ENCODE results near the gene PHF11.

Gene PHF11

DNA sequence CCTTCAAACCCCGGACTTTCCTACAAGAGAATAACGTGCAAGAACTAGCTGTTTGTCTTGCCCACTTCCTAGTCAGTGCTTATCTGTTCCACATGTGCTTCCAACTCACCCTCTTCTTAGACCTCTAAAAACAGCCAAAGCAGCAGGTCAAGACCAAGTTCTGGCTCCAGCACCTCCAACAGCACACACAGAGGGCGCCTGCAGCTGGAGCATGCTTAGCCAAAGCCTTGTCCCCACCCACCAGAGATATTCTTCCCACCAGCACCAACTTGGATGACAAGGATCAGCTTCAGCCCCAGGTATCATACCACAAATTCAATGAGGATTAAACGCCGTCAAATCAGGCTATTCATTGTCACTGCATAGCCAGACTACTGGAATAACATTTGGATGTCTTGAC is 71.7 kb downstream of the PHF11 start:
- Histone ChIP-seq H3K9me3 (ENCODE audit: control insufficient read depth, insufficient read depth, low read depth, low read length) (no peaks in the 10 kb centered on the region), H3K27ac (ENCODE audit: low read depth, low read length) (no peak overlapping the region), H3K4me1 (ENCODE audit: control insufficient read depth, insufficient read depth, low read length) (no peaks in the 10 kb centered on the region), H3K9ac (ENCODE audit: low read length) (no peak overlapping the region), H3K27me3 (ENCODE audit: control insufficient read depth, insufficient read depth, low read length) (no peaks in the 10 kb centered on the region), H3K4me3 (ENCODE audit: low read depth, low read length) (no peak overlapping the region), H3K36me3 (ENCODE audit: control insufficient read depth, insufficient read depth, low read length) (peaks cover 20% of the 10 kb centered on the region)

DNA sequence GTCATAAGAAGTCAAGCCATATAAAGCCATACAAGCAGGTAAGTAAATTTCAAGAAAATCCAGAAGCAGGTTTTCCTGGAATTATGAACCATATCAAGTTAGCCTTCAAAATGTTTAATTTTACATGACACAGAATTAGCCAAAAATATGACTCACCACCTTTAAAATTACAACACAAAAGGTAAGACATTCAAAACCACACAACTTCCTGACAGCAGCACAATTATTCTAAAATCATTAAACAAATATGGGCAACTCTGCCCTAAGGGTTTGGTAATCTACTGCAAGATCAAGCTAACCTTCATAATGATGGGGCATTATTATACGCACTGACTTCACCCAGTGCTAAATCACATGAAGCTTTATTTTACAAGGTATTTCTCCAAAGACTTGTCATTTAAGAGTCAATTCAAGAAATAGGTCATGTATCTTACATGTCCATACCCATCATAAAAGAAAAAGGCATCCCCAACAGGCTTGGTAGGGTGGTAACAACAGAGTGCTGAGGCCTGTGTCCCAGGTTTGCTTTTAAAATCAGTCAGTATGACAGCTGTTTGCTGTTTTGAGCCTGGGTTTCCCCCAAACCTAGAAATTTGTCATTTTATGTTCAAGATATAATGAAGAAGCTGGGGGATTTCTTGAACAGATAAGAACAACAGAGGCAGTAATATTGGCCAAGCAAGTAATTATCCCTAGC is 74.4 kb downstream of the PHF11 start:
- Histone ChIP-seq H3K4me3 (ENCODE audit: low read depth, low read length) (no peak overlapping the region), H3K27ac (ENCODE audit: low read depth, low read length) (no peak overlapping the region), H3K9me3 (ENCODE audit: control insufficient read depth, insufficient read depth, low read depth, low read length) (no peaks in the 10 kb centered on the region), H3K4me1 (ENCODE audit: control insufficient read depth, insufficient read depth, low read length) (no peaks in the 10 kb centered on the region), H3K9ac (ENCODE audit: low read length) (no peak overlapping the region), H3K36me3 (ENCODE audit: control insufficient read depth, insufficient read depth, low read length) (peaks cover 13% of the 10 kb centered on the region), H3K27me3 (ENCODE audit: control insufficient read depth, insufficient read depth, low read length) (no peaks in the 10 kb centered on the region)

- Histone ChIP-seq H3K4me1 (ENCODE audit: control insufficient read depth, insufficient read depth, low read length) (no peaks in the 10 kb centered on the region), H3K36me3 (ENCODE audit: control insufficient read depth, insufficient read depth, low read length) (peaks cover 9% of the 10 kb centered on the region), H3K4me3 (ENCODE audit: low read depth, low read length) (no peak overlapping the region), H3K27ac (ENCODE audit: low read depth, low read length) (no peak overlapping the region), H3K27me3 (ENCODE audit: control insufficient read depth, insufficient read depth, low read length) (no peaks in the 10 kb centered on the region), H3K9ac (ENCODE audit: low read length) (no peak overlapping the region), H3K9me3 (ENCODE audit: control insufficient read depth, insufficient read depth, low read depth, low read length) (no peaks in the 10 kb centered on the region)
Measured at GRCh38 chr13:49571299-49572240, 75.8 kb downstream of the PHF11 start.

Measured in HUES6 (cell line).